ENCODE results near the gene CYB5R4. TPM values are rescaled to one million over a fixed set of nuclear protein-coding genes. Genes with fewer than 3 reads are reported as not detected.

CYB5R4 gene
- 10 to 100 TPM; 69.3 to 83.5 (median 72.4) TPM for polyA plus RNA-seq (ENCODE audit: low read depth in 6 of 6)

- peaks cover 40 to 46% (median 40%) of the 10 kb centered on the region in 3 donors for H3K4me1 Mint-ChIP-seq
- no peaks in the 10 kb centered on the region for H3K9me3 Mint-ChIP-seq
- ATAC-seq (ENCODE audit: low read depth in 2 of 2) (peak; percentile 92), DNase-seq (peak; percentile 91)
- peaks cover 2 to 8% of the 10 kb centered on the region in 2 donors for H3K36me3 Mint-ChIP-seq
- peak within 1 kb of the TSS; percentile 86 to 98 (median 96) for H3K27ac Mint-ChIP-seq
- peak within 1 kb of the TSS; percentile 94 to 100 (median 98) for H3K4me3 Mint-ChIP-seq
- peaks cover 13 to 20% (median 18%) of the 10 kb centered on the region in 3 donors for H3K27me3 Mint-ChIP-seq
These were observed at the start of gene CYB5R4 for GRCh38 chr6:83859410-83860358. Gene CYB5R4, plus strand, starts transcription at chr6:83859689. Its CDS starts 94 bp downstream, at chr6:83859783.

GRCh38 chr6:83812595-83812994 is 46.9 kb upstream of the CYB5R4 start:
- H3K27me3 Mint-ChIP-seq, result peaks cover 0 to 5% (median 3%) of the 10 kb centered on the region in 3 donors
- no peaks in the 10 kb centered on the region for H3K36me3 Mint-ChIP-seq
- H3K4me3 Mint-ChIP-seq, result no peak overlapping the region
- H3K27ac Mint-ChIP-seq, result no peak overlapping the region
- ATAC-seq (ENCODE audit: low read depth in 2 of 2), result no peak
- no peak for DNase-seq
- H3K9me3 Mint-ChIP-seq, result no peaks in the 10 kb centered on the region
- no peaks in the 10 kb centered on the region for H3K4me1 Mint-ChIP-seq

GRCh38 chr6:83815631-83816272 is 43.7 kb upstream of the CYB5R4 start:
- no peak overlapping the region for H3K27ac Mint-ChIP-seq
- DNase-seq (no peak), ATAC-seq (ENCODE audit: low read depth in 2 of 2) (no peak)
- H3K4me3 Mint-ChIP-seq, result no peak overlapping the region
- peaks cover 0 to 8% (median 5%) of the 10 kb centered on the region in 3 donors for H3K27me3 Mint-ChIP-seq
- no peaks in the 10 kb centered on the region for H3K4me1 Mint-ChIP-seq
- H3K36me3 Mint-ChIP-seq, result no peaks in the 10 kb centered on the region
- H3K9me3 Mint-ChIP-seq, result peaks cover 0 to 5% (median 0%) of the 10 kb centered on the region in 7 donors

- Mint-ChIP-seq H3K9me3 (peaks cover 0 to 10% (median 2%) of the 10 kb centered on the region in 7 donors), H3K27me3 (peaks cover 0 to 14% (median 14%) of the 10 kb centered on the region in 3 donors), H3K4me3 (no peak overlapping the region), H3K4me1 (no peaks in the 10 kb centered on the region), H3K36me3 (no peaks in the 10 kb centered on the region), H3K27ac (no peak overlapping the region)
- ATAC-seq (ENCODE audit: low read depth in 2 of 2), result no peak
- DNase-seq, result no peak
These were observed 36.8 kb upstream of the CYB5R4 start for GRCh38 chr6:83822629-83823169.

- H3K4me1 Mint-ChIP-seq, result no peaks in the 10 kb centered on the region
- H3K27me3 Mint-ChIP-seq, result peaks cover 0 to 19% (median 10%) of the 10 kb centered on the region in 3 donors
- peaks cover 0 to 10% (median 2%) of the 10 kb centered on the region in 7 donors for H3K9me3 Mint-ChIP-seq
- DNase-seq (no peak), ATAC-seq (ENCODE audit: low read depth in 2 of 2) (no peak)
- H3K4me3 Mint-ChIP-seq, result no peak overlapping the region
- no peaks in the 10 kb centered on the region for H3K36me3 Mint-ChIP-seq
- H3K27ac Mint-ChIP-seq, result no peak overlapping the region
These were observed 35.1 kb upstream of the CYB5R4 start for GRCh38 chr6:83824388-83824801.

- no peaks in the 10 kb centered on the region for H3K4me1 Mint-ChIP-seq
- DNase-seq, result no peak
- H3K36me3 Mint-ChIP-seq, result no peaks in the 10 kb centered on the region
- peaks cover 4 to 22% (median 10%) of the 10 kb centered on the region in 3 donors for H3K27me3 Mint-ChIP-seq
- peaks cover 0 to 9% (median 2%) of the 10 kb centered on the region in 7 donors for H3K9me3 Mint-ChIP-seq
- no peak overlapping the region for H3K27ac Mint-ChIP-seq
- ATAC-seq (ENCODE audit: low read depth in 2 of 2), result no peak
- H3K4me3 Mint-ChIP-seq, result no peak overlapping the region
These were observed 34.7 kb upstream of the CYB5R4 start for GRCh38 chr6:83824831-83825230.

GRCh38 chr6:83827050-83827449 is 32.4 kb upstream of the CYB5R4 start:
- Mint-ChIP-seq H3K4me3 (no peak overlapping the region), H3K4me1 (no peaks in the 10 kb centered on the region)
- ATAC-seq (ENCODE audit: low read depth in 2 of 2), result no peak

GRCh38 chr6:83838727-83839126 is 20.8 kb upstream of the CYB5R4 start:
- DNase-seq (no peak), ATAC-seq (ENCODE audit: low read depth in 2 of 2) (no peak)
- Mint-ChIP-seq H3K27me3 (peaks cover 15 to 39% (median 28%) of the 10 kb centered on the region in 3 donors), H3K4me1 (no peaks in the 10 kb centered on the region), H3K4me3 (no peak overlapping the region), H3K27ac (no peak overlapping the region), H3K9me3 (peaks cover 0 to 52% (median 23%) of the 10 kb centered on the region in 7 donors), H3K36me3 (peaks cover 0 to 5% of the 10 kb centered on the region in 2 donors)

More at GRCh38 chr6:83827050-83827449, 32.4 kb upstream of the CYB5R4 start:
- no peak for DNase-seq
- peaks cover 0 to 6% (median 2%) of the 10 kb centered on the region in 7 donors for H3K9me3 Mint-ChIP-seq
- H3K27me3 Mint-ChIP-seq, result peaks cover 14 to 24% (median 15%) of the 10 kb centered on the region in 3 donors
- H3K27ac Mint-ChIP-seq, result no peak overlapping the region
- no peaks in the 10 kb centered on the region for H3K36me3 Mint-ChIP-seq

GRCh38 chr6:83844170-83844569 is 15.3 kb upstream of the CYB5R4 start:
- Mint-ChIP-seq H3K36me3 (peaks cover 0 to 5% of the 10 kb centered on the region in 2 donors), H3K4me1 (peaks cover 0 to 2% (median 0%) of the 10 kb centered on the region in 3 donors), H3K27ac (no peak overlapping the region), H3K9me3 (peaks cover 0 to 23% (median 9%) of the 10 kb centered on the region in 7 donors), H3K4me3 (no peak overlapping the region), H3K27me3 (peaks cover 19 to 23% (median 21%) of the 10 kb centered on the region in 3 donors)
- no peak for ATAC-seq (ENCODE audit: low read depth in 2 of 2)
- DNase-seq, result no peak

- H3K27me3 Mint-ChIP-seq, result peaks cover 33 to 40% (median 35%) of the 10 kb centered on the region in 3 donors
- DNase-seq (no peak), ATAC-seq (ENCODE audit: low read depth in 2 of 2) (no peak)
- no peak overlapping the region for H3K27ac Mint-ChIP-seq
- H3K4me1 Mint-ChIP-seq, result peaks cover 0 to 4% (median 0%) of the 10 kb centered on the region in 3 donors
- peaks cover 2 to 17% (median 3%) of the 10 kb centered on the region in 7 donors for H3K9me3 Mint-ChIP-seq
- no peak overlapping the region for H3K4me3 Mint-ChIP-seq
- no peaks in the 10 kb centered on the region for H3K36me3 Mint-ChIP-seq
These were observed 13.2 kb upstream of the CYB5R4 start for GRCh38 chr6:83846291-83846690.

- DNase-seq (no peak), ATAC-seq (ENCODE audit: low read depth in 2 of 2) (no peak)
- Mint-ChIP-seq H3K4me3 (no peak overlapping the region), H3K27me3 (peaks cover 38 to 45% (median 40%) of the 10 kb centered on the region in 3 donors), H3K36me3 (no peaks in the 10 kb centered on the region), H3K4me1 (peaks cover 0 to 4% (median 0%) of the 10 kb centered on the region in 3 donors), H3K9me3 (peaks cover 0 to 12% (median 0%) of the 10 kb centered on the region in 7 donors), H3K27ac (no peak overlapping the region)
These were observed 12.3 kb upstream of the CYB5R4 start for GRCh38 chr6:83847179-83847578.

GRCh38 chr6:83849127-83849526 is 10.4 kb upstream of the CYB5R4 start:
- H3K4me3 Mint-ChIP-seq, result no peak overlapping the region
- H3K27me3 Mint-ChIP-seq, result peaks cover 46 to 57% (median 48%) of the 10 kb centered on the region in 3 donors
- H3K27ac Mint-ChIP-seq, result no peak overlapping the region
- DNase-seq, result no peak
- H3K9me3 Mint-ChIP-seq, result peaks cover 0 to 9% (median 0%) of the 10 kb centered on the region in 7 donors
- peaks cover 10 to 13% (median 10%) of the 10 kb centered on the region in 3 donors for H3K4me1 Mint-ChIP-seq
- H3K36me3 Mint-ChIP-seq, result no peaks in the 10 kb centered on the region
- ATAC-seq (ENCODE audit: low read depth in 2 of 2), result no peak

- ATAC-seq (ENCODE audit: low read depth in 2 of 2) (no peak), DNase-seq (no peak)
- Mint-ChIP-seq H3K4me1 (peaks cover 11 to 14% (median 12%) of the 10 kb centered on the region in 3 donors), H3K4me3 (no peak overlapping the region), H3K27ac (peak overlapping the region in 1 of 6 donors; percentile 38), H3K27me3 (peaks cover 51 to 61% (median 53%) of the 10 kb centered on the region in 3 donors), H3K36me3 (no peaks in the 10 kb centered on the region), H3K9me3 (peaks cover 0 to 9% (median 0%) of the 10 kb centered on the region in 7 donors)
These were observed 9.9 kb upstream of the CYB5R4 start for GRCh38 chr6:83849610-83850009.
